ENCODE results near the gene PSEN2. TPM values are rescaled to one million over a fixed set of nuclear protein-coding genes. Genes with fewer than 3 reads are reported as not detected.

Gene PSEN2
- total and polyA plus RNA-seq, 2 of the 8 experiments (the other 6 are each of a cell fraction or from before 2014, with no cell fraction given) = 22.9 to 29.0 TPM

DNA sequence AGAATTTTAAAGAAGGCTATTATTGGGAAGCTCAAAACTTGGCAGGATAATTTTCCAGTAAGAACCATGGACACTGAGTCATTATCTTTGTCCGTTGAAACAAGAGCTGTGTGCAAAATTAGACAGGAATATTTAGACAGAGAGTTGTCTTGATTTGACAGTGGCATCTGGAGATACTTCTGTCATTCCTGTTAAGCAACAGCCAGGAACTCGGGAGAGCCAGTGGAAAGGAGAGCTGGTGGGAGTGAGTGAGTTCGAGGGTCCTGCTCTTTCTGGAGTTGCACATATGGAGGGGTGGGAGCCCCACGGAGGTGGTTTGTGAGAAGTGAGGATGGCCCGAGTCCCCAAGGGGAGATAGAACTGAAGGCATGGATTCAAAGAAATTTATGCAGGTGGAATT is 72.7 kb downstream of the PSEN2 start (continued):
- TF ChIP-seq RFX5 (IDR thresholded peaks at IDR 0.05; ENCODE audit: borderline replicate concordance, low read depth, low read length) = no peak
